CD14-positive monocyte (primary cell): ENCODE measurements around the gene PPFIBP2. TPM values are rescaled to one million over a fixed set of nuclear protein-coding genes. Genes with fewer than 3 reads are reported as not detected.
A peak's percentile ranks its signal among the peaks of the same experiment; 100 is the strongest.

ENCODE experiments used
- DNase-seq, 3 donors: peaks; one replicate each; pipeline ENCODE4 v3.0.0-alpha.2; 2011 to 2022
- H2AFZ ChIP-seq: 2 replicates; pipeline ENCODE4 v1.6.0; 2012; ENCODE audit warnings: mild to moderate bottlenecking, low read depth, low read length, inconsistent platforms; ENCODE audit not compliant: insufficient read depth, poor library complexity, severe bottlenecking
- H3K27ac ChIP-seq, 2 donors: 1 replicate in 1 of 2; 2 replicates in 1 of 2; pipeline ENCODE4 v1.5.1; 2012 to 2013; ENCODE audit warnings: low read length in 2 of 2, control low read depth in 1 of 2, inconsistent platforms in 1 of 2, low read depth in 1 of 2, mild to moderate bottlenecking in 1 of 2
- H3K27me3 ChIP-seq, 2 donors: one replicate each; pipeline versions ENCODE4 v1.6.0 to v1.6.1; 2011 to 2013; ENCODE audit warnings: low read length in 2 of 2; ENCODE audit not compliant: control insufficient read depth in 2 of 2, insufficient read depth in 2 of 2
- H3K36me3 ChIP-seq, 2 donors: replicated peaks in 1 of 2; 1 replicate in 1 of 2; 2 replicates in 1 of 2; pipeline versions ENCODE4 v1.5.1 to v1.6.1; 2012 to 2013; ENCODE audit warnings: low read length in 2 of 2, control low read depth in 1 of 2, inconsistent platforms in 1 of 2, mild to moderate bottlenecking in 1 of 2; ENCODE audit not compliant: insufficient read depth in 2 of 2, control insufficient read depth in 1 of 2
- H3K4me1 ChIP-seq, 2 donors: 1 replicate in 1 of 2; 2 replicates in 1 of 2; pipeline versions ENCODE4 v1.5.1 to v1.6.1; 2012 to 2013; ENCODE audit warnings: low read length in 2 of 2, control low read depth in 1 of 2, inconsistent platforms in 1 of 2, mild to moderate bottlenecking in 1 of 2, moderate library complexity in 1 of 2; ENCODE audit not compliant: insufficient read depth in 2 of 2, control insufficient read depth in 1 of 2
- H3K4me2 ChIP-seq: replicated peaks from 2 replicates; pipeline ENCODE3; 2012; ENCODE audit warnings: low read length, moderate library complexity, mild to moderate bottlenecking; ENCODE audit not compliant: poor library complexity, severe bottlenecking; ENCODE audit errors: extremely low read depth
- H3K4me3 ChIP-seq, 3 experiments: fragments of 200-600 bp in 1 of 3; sonication (generic) in 1 of 3; replicated peaks in 1 of 3; 1 replicate in 2 of 3; 2 replicates in 1 of 3; pipeline ENCODE4 v1.5.1; 2011 to 2013; ENCODE audit warnings: low read length in 3 of 3, mild to moderate bottlenecking in 3 of 3, control low read depth in 2 of 3, low read depth in 2 of 3, inconsistent platforms in 1 of 3, moderate library complexity in 1 of 3
- H3K79me2 ChIP-seq: 2 replicates; pipeline ENCODE4 v1.6.0; 2012; ENCODE audit warnings: mild to moderate bottlenecking, control low read depth, inconsistent platforms, low read length, moderate library complexity; ENCODE audit not compliant: insufficient read depth
- H3K9ac ChIP-seq: 2 replicates; pipeline ENCODE4 v1.6.0; 2017; ENCODE audit warnings: low read length, mild to moderate bottlenecking; ENCODE audit not compliant: insufficient read depth, poor library complexity, severe bottlenecking
- H3K9me3 ChIP-seq, 2 donors: replicated peaks in 1 of 2; 1 replicate in 1 of 2; 2 replicates in 1 of 2; pipeline versions ENCODE4 v1.5.1 to v1.6.1; 2012 to 2013; ENCODE audit warnings: low read length in 2 of 2, control low read depth in 1 of 2; ENCODE audit not compliant: control insufficient read depth in 1 of 2, insufficient read depth in 1 of 2
- H4K20me1 ChIP-seq: 2 replicates; pipeline ENCODE4 v1.6.0; 2012; ENCODE audit warnings: mild to moderate bottlenecking, low read length, control low read depth, moderate library complexity; ENCODE audit not compliant: insufficient read depth
- H3K27ac Mint-ChIP-seq, 7 donors: one replicate each; pipeline ENCODE4 v1.8.0; 2020; ENCODE audit warnings: mild to moderate bottlenecking in 7 of 7, mixed read lengths in 7 of 7, moderate library complexity in 6 of 7, inconsistent platforms in 2 of 7
- H3K27me3 Mint-ChIP-seq, 3 donors: one replicate each; pipeline ENCODE4 v1.8.0; 2021 to 2022; ENCODE audit warnings: low read depth in 3 of 3, mild to moderate bottlenecking in 3 of 3, mixed read lengths in 3 of 3, moderate library complexity in 3 of 3, inconsistent platforms in 1 of 3
- H3K36me3 Mint-ChIP-seq, 2 donors: one replicate each; pipeline ENCODE4 v1.8.0; 2020; ENCODE audit warnings: mixed read lengths in 2 of 2, inconsistent platforms in 1 of 2, mild to moderate bottlenecking in 1 of 2
- H3K4me1 Mint-ChIP-seq: one replicate; pipeline ENCODE4 v1.8.0; 2020; ENCODE audit warnings: mild to moderate bottlenecking, mixed read lengths
- H3K4me3 Mint-ChIP-seq, 2 donors: one replicate each; pipeline ENCODE4 v1.8.0; 2020; ENCODE audit warnings: mild to moderate bottlenecking in 2 of 2, mixed read lengths in 2 of 2, moderate library complexity in 1 of 2
- H3K9me3 Mint-ChIP-seq, 7 donors: one replicate each; pipeline ENCODE4 v1.8.0; 2020 to 2022; ENCODE audit warnings: mixed read lengths in 7 of 7, mild to moderate bottlenecking in 6 of 7, moderate library complexity in 6 of 7, inconsistent platforms in 2 of 7
- WGBS: methylation state at CpG from one replicate; pipeline ENCODE4 v1.1.5; 2013; ENCODE audit warnings: missing lambda C conversion rate; ENCODE audit not compliant: insufficient coverage; 5-methylcytosine and 5-hydroxymethylcytosine counted together
- intact Hi-C, 2 donors: fragments of 100-400 bp; cut with micrococcal nuclease; formaldehyde crosslinking; loops; one replicate each; pipeline versions ENCODE4 v1.15.0 to v1.15.1; 2023
- polyA plus RNA-seq, 3 donors: library from polyadenylated mRNA; depleted of rRNA in 1 of 3; unstranded in 2 of 3; stranded (reverse) in 1 of 3; fragments of 300-500 nt in 2 of 3; fragments of >200 nt in 1 of 3; fragmentation: Illumina TruSeq in 2 of 3; gene quantifications; 1 replicate in 2 of 3; 2 replicates in 1 of 3; pipeline ENCODE4 v1.2.3, GENCODE V29; 2012 to 2021
- TF ChIP-seq, protein P1 (sequence below): fragments of 200-600 bp; IDR thresholded peaks from one replicate; pipeline ENCODE4 v1.8.0; 2022; ENCODE audit warnings: antibody characterized with exemption, mild to moderate bottlenecking

PPFIBP2 gene
- polyA plus RNA-seq, 3 donors: 5.9 to 41.6 (median 8.6) TPM

DNA sequence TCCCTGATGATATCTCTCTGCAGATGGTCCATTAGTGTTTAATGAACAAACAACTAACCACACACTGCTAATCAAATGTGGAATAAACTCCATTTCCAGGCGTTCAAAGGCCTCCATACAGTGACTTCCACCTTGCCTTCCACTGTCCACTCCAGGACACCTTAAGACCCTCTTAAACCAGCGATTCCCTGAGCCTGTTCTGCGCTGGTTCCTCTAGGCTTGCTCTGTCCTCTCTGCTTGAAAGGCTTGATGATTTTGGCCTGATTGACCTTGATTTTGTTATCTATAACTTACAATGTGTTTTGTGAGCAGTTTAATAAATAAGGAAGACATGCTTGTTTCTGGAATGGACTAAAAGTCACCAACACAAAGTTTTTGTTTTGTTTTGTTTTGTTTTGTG, 180.4 kb downstream of the PPFIBP2 start:
- Mint-ChIP-seq H3K9me3 (no peaks in the 10 kb centered on the region), H3K27ac (peak overlapping the region in 1 of 7 donors; percentile 30), H3K27me3 (peaks cover 24 to 41% (median 30%) of the 10 kb centered on the region in 3 donors), H3K4me3 (peak overlapping the region in 1 of 2 donors; percentile 62), H3K4me1 (no peaks in the 10 kb centered on the region), H3K36me3 (no peaks in the 10 kb centered on the region)
- H2AFZ ChIP-seq: no peak overlapping the region
- H3K9ac ChIP-seq: no peak overlapping the region
- H3K4me1 ChIP-seq: no peaks in the 10 kb centered on the region
- 80% methylated on average over 1 of the region's 3 CpGs for whole genome bisulfite sequencing
- H3K4me2 ChIP-seq: no peak overlapping the region
- TF ChIP-seq, protein P1, sequence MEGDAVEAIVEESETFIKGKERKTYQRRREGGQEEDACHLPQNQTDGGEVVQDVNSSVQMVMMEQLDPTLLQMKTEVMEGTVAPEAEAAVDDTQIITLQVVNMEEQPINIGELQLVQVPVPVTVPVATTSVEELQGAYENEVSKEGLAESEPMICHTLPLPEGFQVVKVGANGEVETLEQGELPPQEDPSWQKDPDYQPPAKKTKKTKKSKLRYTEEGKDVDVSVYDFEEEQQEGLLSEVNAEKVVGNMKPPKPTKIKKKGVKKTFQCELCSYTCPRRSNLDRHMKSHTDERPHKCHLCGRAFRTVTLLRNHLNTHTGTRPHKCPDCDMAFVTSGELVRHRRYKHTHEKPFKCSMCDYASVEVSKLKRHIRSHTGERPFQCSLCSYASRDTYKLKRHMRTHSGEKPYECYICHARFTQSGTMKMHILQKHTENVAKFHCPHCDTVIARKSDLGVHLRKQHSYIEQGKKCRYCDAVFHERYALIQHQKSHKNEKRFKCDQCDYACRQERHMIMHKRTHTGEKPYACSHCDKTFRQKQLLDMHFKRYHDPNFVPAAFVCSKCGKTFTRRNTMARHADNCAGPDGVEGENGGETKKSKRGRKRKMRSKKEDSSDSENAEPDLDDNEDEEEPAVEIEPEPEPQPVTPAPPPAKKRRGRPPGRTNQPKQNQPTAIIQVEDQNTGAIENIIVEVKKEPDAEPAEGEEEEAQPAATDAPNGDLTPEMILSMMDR: no peak
- no peaks in the 10 kb centered on the region for H4K20me1 ChIP-seq
- peaks cover 30 to 33% of the 10 kb centered on the region in 2 donors for H3K27me3 ChIP-seq
- H3K9me3 ChIP-seq: no peaks in the 10 kb centered on the region
- no peaks in the 10 kb centered on the region for H3K36me3 ChIP-seq
- no peak overlapping the region for H3K4me3 ChIP-seq
- H3K79me2 ChIP-seq: no peaks in the 10 kb centered on the region
- no peak for DNase-seq
- no peak overlapping the region for H3K27ac ChIP-seq
- intact Hi-C loops: loop anchor here (5.0 to 10.0 kb wide), 3 partner anchors 597 to 879 kb away; no protein-coding TSS in a partner anchor

DNA sequence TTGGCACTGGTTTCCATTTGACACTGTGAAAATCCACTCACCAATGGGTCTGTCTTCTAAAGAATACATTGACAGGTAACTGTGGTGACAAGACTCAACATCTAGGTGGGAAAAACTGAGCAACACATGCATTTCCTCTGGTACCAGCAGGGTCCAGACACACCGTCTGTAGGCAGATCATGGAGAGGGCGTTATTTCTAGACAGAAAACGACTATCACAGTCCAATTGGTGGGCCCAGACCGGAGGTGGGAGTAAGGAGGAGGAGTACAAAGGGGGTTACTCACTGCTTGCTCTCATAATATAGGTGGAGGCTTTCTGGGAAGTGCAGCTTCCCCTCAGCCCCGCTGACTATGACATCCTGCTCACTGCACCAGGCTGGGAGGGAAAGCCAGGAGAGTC, 182.6 kb downstream of the PPFIBP2 start:
- Mint-ChIP-seq H3K4me3 (no peak overlapping the region), H3K27me3 (peaks cover 19 to 39% (median 23%) of the 10 kb centered on the region in 3 donors), H3K27ac (no peak overlapping the region), H3K4me1 (no peaks in the 10 kb centered on the region), H3K9me3 (no peaks in the 10 kb centered on the region), H3K36me3 (no peaks in the 10 kb centered on the region)
- Histone ChIP-seq H3K9ac (no peak overlapping the region), H3K4me2 (no peak overlapping the region), H3K9me3 (no peaks in the 10 kb centered on the region), H3K27ac (no peak overlapping the region), H3K4me3 (no peak overlapping the region), H3K27me3 (peaks cover 23 to 27% of the 10 kb centered on the region in 2 donors), H2AFZ (no peak overlapping the region), H4K20me1 (no peaks in the 10 kb centered on the region), H3K79me2 (no peaks in the 10 kb centered on the region), H3K36me3 (no peaks in the 10 kb centered on the region), H3K4me1 (no peaks in the 10 kb centered on the region)
- intact Hi-C loops: loop anchor here in 1 of 2 donors (10.0 kb wide), 2 partner anchors 602 to 882 kb away; no protein-coding TSS in a partner anchor
- WGBS: 100% methylated on average over 1 of the region's 5 CpGs
- no peak for DNase-seq
- TF ChIP-seq, protein P1: no peak

Other genes with a start within 250 kb of the PPFIBP2 start
- under 1 TPM in 2 of 3 donors, not detected in 1; 0.11 to 0.17 TPM for gene OLFML1, start 28.5 kb upstream of the PPFIBP2 start, polyA plus RNA-seq
- gene CYB5R2, start 159.5 kb downstream of the PPFIBP2 start, polyA plus RNA-seq: 1 to 10 TPM in 2 of 3 donors, under 1 TPM in 1; 0.52 to 3.7 (median 1.4) TPM
- not detected for gene OVCH2, start 192.5 kb downstream of the PPFIBP2 start, polyA plus RNA-seq